ENCODE data around the gene GAPDHS. TPM values are rescaled to one million over a fixed set of nuclear protein-coding genes. Genes with fewer than 3 reads are reported as not detected.

The GAPDHS gene
- total RNA-seq, 2 donors from 2014 or later, result not detected

GRCh38 chr19:35531291-35531690, 2.0 kb upstream of the GAPDHS start:
- ATAC-seq (no peak), DNase-seq (no peak)
- H3K27ac ChIP-seq, result no peak overlapping the region
- TF ChIP-seq CTCF (IDR thresholded peaks at IDR 0.05) (no peak), POLR2A (IDR thresholded peaks at IDR 0.05) (no peak)
- no peaks in the 10 kb centered on the region for H3K27me3 ChIP-seq
- H3K4me1 ChIP-seq, result peaks cover 9% of the 10 kb centered on the region
- intact Hi-C loops (cut with DNase I), result no loop called here
- H3K36me3 ChIP-seq (replicated peaks in 1 of 2; ENCODE audit: insufficient read depth in 1 of 2, low read depth in 2 of 2), result no peaks in the 10 kb centered on the region
- H3K4me3 ChIP-seq, result no peak overlapping the region
- WGBS, 2 donors, result 27 to 32% methylated on average over 6 of the region's 6 CpGs
- H3K9me3 ChIP-seq, result no peaks in the 10 kb centered on the region

- TF ChIP-seq POLR2A (IDR thresholded peaks at IDR 0.05), result no peak
- TF ChIP-seq CTCF (IDR thresholded peaks at IDR 0.05), result no peak
- Histone ChIP-seq H3K4me3 (no peak overlapping the region), H3K27me3 (no peaks in the 10 kb centered on the region), H3K36me3 (replicated peaks in 1 of 2; ENCODE audit: insufficient read depth in 1 of 2, low read depth in 2 of 2) (no peaks in the 10 kb centered on the region), H3K9me3 (no peaks in the 10 kb centered on the region), H3K27ac (no peak overlapping the region), H3K4me1 (peaks cover 9% of the 10 kb centered on the region)
- intact Hi-C loops (cut with DNase I), result no loop called here
- DNase-seq, result peak in 3 of 4 donors; percentile 33 to 59 (median 46)
- ATAC-seq, result no peak
- WGBS, 2 donors, result 2 to 6% methylated on average over 17 to 30 of the region's 30 CpGs
Observed at GRCh38 chr19:35533822-35534392, 651 bp downstream of the GAPDHS start.

- Histone ChIP-seq H3K27me3 (no peaks in the 10 kb centered on the region), H3K4me3 (no peak overlapping the region), H3K36me3 (replicated peaks in 1 of 2; ENCODE audit: insufficient read depth in 1 of 2, low read depth in 2 of 2) (no peaks in the 10 kb centered on the region), H3K9me3 (no peaks in the 10 kb centered on the region), H3K4me1 (peaks cover 9% of the 10 kb centered on the region), H3K27ac (no peak overlapping the region)
- ATAC-seq, result no peak
- intact Hi-C loops (cut with DNase I), result no loop called here
- TF ChIP-seq CTCF (IDR thresholded peaks at IDR 0.05) (no peak), POLR2A (IDR thresholded peaks at IDR 0.05) (no peak)
- 60 to 68% methylated on average over 10 of the region's 10 CpGs for WGBS, 2 donors
- DNase-seq, result no peak
Observed at GRCh38 chr19:35534803-35535480, 1.7 kb downstream of the GAPDHS start.

- no peaks in the 10 kb centered on the region for H3K9me3 ChIP-seq
- H3K4me3 ChIP-seq, result no peak overlapping the region
- peaks cover 3% of the 10 kb centered on the region for H3K4me1 ChIP-seq
- 70 to 73% methylated on average over 6 of the region's 6 CpGs for WGBS, 2 donors
- no peaks in the 10 kb centered on the region for H3K27me3 ChIP-seq
- intact Hi-C loops (cut with DNase I), result no loop called here
- DNase-seq, result no peak
- no peak for ATAC-seq
- no peak for TF ChIP-seq CTCF (IDR thresholded peaks at IDR 0.05)
- no peak for TF ChIP-seq POLR2A (IDR thresholded peaks at IDR 0.05)
- no peak overlapping the region for H3K27ac ChIP-seq
- no peaks in the 10 kb centered on the region for H3K36me3 ChIP-seq (replicated peaks in 1 of 2; ENCODE audit: insufficient read depth in 1 of 2, low read depth in 2 of 2)
Observed at GRCh38 chr19:35539314-35539713, 6.1 kb downstream of the GAPDHS start.

- no peaks in the 10 kb centered on the region for H3K9me3 ChIP-seq
- H3K27ac ChIP-seq, result no peak overlapping the region
- 86 to 89% methylated on average over 6 to 12 of the region's 12 CpGs for WGBS, 2 donors
- H3K4me3 ChIP-seq, result no peak overlapping the region
- TF ChIP-seq POLR2A (IDR thresholded peaks at IDR 0.05) (no peak), CTCF (IDR thresholded peaks at IDR 0.05) (no peak)
- intact Hi-C loops (cut with DNase I), result no loop called here
- ATAC-seq, result no peak
- peaks cover 8% of the 10 kb centered on the region for H3K4me1 ChIP-seq
- DNase-seq, result no peak
- no peaks in the 10 kb centered on the region for H3K36me3 ChIP-seq (replicated peaks in 1 of 2; ENCODE audit: insufficient read depth in 1 of 2, low read depth in 2 of 2)
- no peaks in the 10 kb centered on the region for H3K27me3 ChIP-seq
Observed at GRCh38 chr19:35539850-35540249, 6.6 kb downstream of the GAPDHS start.

Data from body of pancreas (tissue), 4 donors.